Adrenal gland (tissue), 5 donors: Measurements from ENCODE around the gene ABCA13.

Experiments
- CTCF ChIP-seq, 6 experiments: fragments of 450-650 bp in 4 of 6; fragments of 200-600 bp in 2 of 6; sonication (generic) in 1 of 6; IDR thresholded peaks; 1 replicate in 5 of 6; 2 replicates in 1 of 6; pipeline versions ENCODE4 v1.5.1 to v1.8.0; 2016 to 2021; ENCODE audit warnings: antibody characterized with exemption in 6 of 6, mild to moderate bottlenecking in 2 of 6, moderate library complexity in 1 of 6
- POLR2A ChIP-seq, 2 donors: fragments of 450-650 bp; IDR thresholded peaks; one replicate each; pipeline ENCODE4 v1.6.1; 2017; ENCODE audit warnings: antibody characterized with exemption in 2 of 2, mild to moderate bottlenecking in 2 of 2, moderate library complexity in 1 of 2
- donor health status: DM: no; HTN: no; CAD: no.

GRCh38 chr7:48147078-48147591 lies 24.1 kb upstream of the ABCA13 start:
- no peak for TF ChIP-seq CTCF (IDR thresholded peaks at IDR 0.05)
- no peak for TF ChIP-seq POLR2A (IDR thresholded peaks at IDR 0.05)
